Karpas-422 (cell line): Measurements from ENCODE around the gene PTPRD. TPM values are rescaled to one million over a fixed set of nuclear protein-coding genes. Genes with fewer than 3 reads are reported as not detected.

Experiments
- DNase-seq: peaks from one replicate; pipeline ENCODE4 v3.0.0-alpha.2; 2015
- H2AFZ ChIP-seq: fragments of 200-600 bp; sonication (generic); 2 replicates; pipeline ENCODE4 v1.6.1; 2014; ENCODE audit warnings: antibody characterized with exemption, low read length, mixed read lengths
- H3K27ac ChIP-seq: fragments of 200-600 bp; sonication (generic); 2 replicates; pipeline ENCODE4 v1.5.1; 2014; ENCODE audit warnings: mild to moderate bottlenecking, low read length, moderate library complexity
- H3K27me3 ChIP-seq: fragments of 200-600 bp; sonication (generic); 2 replicates; pipeline ENCODE4 v1.6.1; 2014; ENCODE audit warnings: low read length, mixed read lengths
- H3K36me3 ChIP-seq: fragments of 200-600 bp; sonication (generic); 2 replicates; pipeline ENCODE4 v1.6.1; 2014; ENCODE audit warnings: low read length, mixed read lengths; ENCODE audit not compliant: insufficient read depth
- H3K4me1 ChIP-seq: fragments of 200-600 bp; sonication (generic); 2 replicates; pipeline ENCODE4 v1.6.1; 2014; ENCODE audit warnings: mild to moderate bottlenecking, low read length, mixed read lengths
- H3K4me2 ChIP-seq: fragments of 200-600 bp; sonication (generic); 2 replicates; pipeline ENCODE4 v1.6.1; 2014; ENCODE audit warnings: low read length, low read depth, mild to moderate bottlenecking; ENCODE audit not compliant: poor library complexity, severe bottlenecking
- H3K4me3 ChIP-seq: fragments of 200-600 bp; sonication (generic); 2 replicates; pipeline ENCODE4 v1.5.1; 2014; ENCODE audit warnings: mild to moderate bottlenecking, antibody characterized with exemption, low read length, mixed read lengths
- H3K79me2 ChIP-seq: fragments of 200-600 bp; sonication (generic); 2 replicates; pipeline ENCODE4 v1.6.1; 2014; ENCODE audit warnings: mild to moderate bottlenecking, low read length, mixed read lengths
- H3K9ac ChIP-seq: fragments of 200-600 bp; sonication (generic); 2 replicates; pipeline ENCODE4 v1.6.0; 2014; ENCODE audit warnings: low read length
- H3K9me2 ChIP-seq: fragments of 200-600 bp; sonication (generic), shearing (Covaris generic); replicated peaks from 2 replicates; pipeline ENCODE4 v1.6.0; 2014; ENCODE audit warnings: mild to moderate bottlenecking, low read length, moderate library complexity; ENCODE audit not compliant: insufficient read depth
- H3K9me3 ChIP-seq: fragments of 300-700, 200-600 bp; sonication (generic); 2 replicates; pipeline ENCODE4 v1.6.1; 2014; ENCODE audit warnings: low read length, mixed read lengths
- H4K20me1 ChIP-seq: fragments of 200-600 bp; sonication (generic); 2 replicates; pipeline ENCODE4 v1.6.1; 2014; ENCODE audit warnings: mild to moderate bottlenecking, antibody characterized with exemption, low read length, low read depth; ENCODE audit not compliant: insufficient read depth
- total RNA-seq: library from RNA; depleted of rRNA; stranded (reverse); fragments of >200 nt; shearing (Covaris generic); gene quantifications from 2 replicates; pipeline ENCODE4 v1.2.3, GENCODE V29; 2014; ENCODE audit warnings: low replicate concordance

Gene PTPRD
- total RNA-seq, 1 experiment from 2014 or later, result 0.63 TPM

- Histone ChIP-seq H2AFZ (no peak overlapping the region), H3K9me2 (no peaks in the 10 kb centered on the region), H3K27ac (no peak overlapping the region), H3K9me3 (peaks cover 15% of the 10 kb centered on the region), H3K9ac (no peak overlapping the region), H3K36me3 (no peaks in the 10 kb centered on the region), H4K20me1 (no peaks in the 10 kb centered on the region), H3K79me2 (no peaks in the 10 kb centered on the region), H3K27me3 (no peaks in the 10 kb centered on the region), H3K4me2 (no peak overlapping the region), H3K4me1 (no peaks in the 10 kb centered on the region), H3K4me3 (no peak overlapping the region)
- DNase-seq, result no peak
These were observed 1038.7 kb downstream of the PTPRD start for GRCh38 chr9:9574080-9574479.

- Histone ChIP-seq H3K9ac (no peak overlapping the region), H3K4me1 (no peaks in the 10 kb centered on the region), H3K9me3 (peaks cover 7% of the 10 kb centered on the region; the same call in 1 of the 2 replicates), H3K36me3 (no peaks in the 10 kb centered on the region), H2AFZ (no peak overlapping the region), H3K4me3 (no peak overlapping the region), H3K4me2 (no peak overlapping the region), H3K27ac (no peak overlapping the region), H4K20me1 (no peaks in the 10 kb centered on the region), H3K79me2 (no peaks in the 10 kb centered on the region), H3K9me2 (no peaks in the 10 kb centered on the region), H3K27me3 (no peaks in the 10 kb centered on the region)
- DNase-seq, result no peak
These were observed 1047.1 kb downstream of the PTPRD start for GRCh38 chr9:9565700-9566099.

GRCh38 chr9:9563817-9564216 lies 1049.0 kb downstream of the PTPRD start:
- Histone ChIP-seq H3K36me3 (no peaks in the 10 kb centered on the region), H3K9me2 (no peaks in the 10 kb centered on the region), H3K27me3 (no peaks in the 10 kb centered on the region), H3K4me2 (no peak overlapping the region), H3K4me1 (no peaks in the 10 kb centered on the region), H3K4me3 (no peak overlapping the region), H3K27ac (no peak overlapping the region), H4K20me1 (no peaks in the 10 kb centered on the region), H2AFZ (no peak overlapping the region), H3K9ac (no peak overlapping the region), H3K9me3 (peaks cover 10% of the 10 kb centered on the region; the same call in 1 of the 2 replicates), H3K79me2 (no peaks in the 10 kb centered on the region)
- no peak for DNase-seq

- Histone ChIP-seq H4K20me1 (no peaks in the 10 kb centered on the region), H3K9me2 (no peaks in the 10 kb centered on the region), H3K4me1 (no peaks in the 10 kb centered on the region), H3K4me2 (no peak overlapping the region), H3K4me3 (no peak overlapping the region), H3K9ac (no peak overlapping the region), H3K27me3 (no peaks in the 10 kb centered on the region), H3K79me2 (no peaks in the 10 kb centered on the region), H2AFZ (no peak overlapping the region), H3K9me3 (peaks cover 21% of the 10 kb centered on the region), H3K36me3 (no peaks in the 10 kb centered on the region), H3K27ac (no peak overlapping the region)
- no peak for DNase-seq
These were observed 1052.3 kb downstream of the PTPRD start for GRCh38 chr9:9560382-9561035.

- H3K4me3 ChIP-seq, result no peak overlapping the region
- H4K20me1 ChIP-seq, result no peaks in the 10 kb centered on the region
- H3K27me3 ChIP-seq, result no peaks in the 10 kb centered on the region
- H3K9ac ChIP-seq, result no peak overlapping the region
- H3K9me2 ChIP-seq, result no peaks in the 10 kb centered on the region
- DNase-seq, result no peak
- no peaks in the 10 kb centered on the region for H3K4me1 ChIP-seq
- H3K79me2 ChIP-seq, result no peaks in the 10 kb centered on the region
- H3K27ac ChIP-seq, result no peak overlapping the region
- peaks cover 23% of the 10 kb centered on the region for H3K9me3 ChIP-seq
- no peak overlapping the region for H3K4me2 ChIP-seq
- H2AFZ ChIP-seq, result no peak overlapping the region
- no peaks in the 10 kb centered on the region for H3K36me3 ChIP-seq
These were observed 1053.9 kb downstream of the PTPRD start for GRCh38 chr9:9558907-9559306.

- no peak for DNase-seq
- Histone ChIP-seq H3K4me3 (no peak overlapping the region), H3K27me3 (no peaks in the 10 kb centered on the region), H3K9me3 (peaks cover 20% of the 10 kb centered on the region), H3K79me2 (no peaks in the 10 kb centered on the region), H2AFZ (no peak overlapping the region), H3K4me1 (no peaks in the 10 kb centered on the region), H3K36me3 (no peaks in the 10 kb centered on the region), H3K4me2 (no peak overlapping the region), H3K9ac (no peak overlapping the region), H3K9me2 (no peaks in the 10 kb centered on the region), H3K27ac (no peak overlapping the region), H4K20me1 (no peaks in the 10 kb centered on the region)
These were observed 1054.9 kb downstream of the PTPRD start for GRCh38 chr9:9557804-9558334.

- no peak for DNase-seq
- no peak overlapping the region for H3K27ac ChIP-seq
- no peaks in the 10 kb centered on the region for H4K20me1 ChIP-seq
- H3K4me3 ChIP-seq, result no peak overlapping the region
- no peaks in the 10 kb centered on the region for H3K27me3 ChIP-seq
- H3K4me1 ChIP-seq, result no peaks in the 10 kb centered on the region
- H3K9me3 ChIP-seq, result peaks cover 22% of the 10 kb centered on the region
- H3K9me2 ChIP-seq, result no peaks in the 10 kb centered on the region
- no peak overlapping the region for H3K4me2 ChIP-seq
- H2AFZ ChIP-seq, result no peak overlapping the region
- H3K9ac ChIP-seq, result no peak overlapping the region
- no peaks in the 10 kb centered on the region for H3K36me3 ChIP-seq
- no peaks in the 10 kb centered on the region for H3K79me2 ChIP-seq
These were observed 1055.7 kb downstream of the PTPRD start for GRCh38 chr9:9556865-9557803.

DNA sequence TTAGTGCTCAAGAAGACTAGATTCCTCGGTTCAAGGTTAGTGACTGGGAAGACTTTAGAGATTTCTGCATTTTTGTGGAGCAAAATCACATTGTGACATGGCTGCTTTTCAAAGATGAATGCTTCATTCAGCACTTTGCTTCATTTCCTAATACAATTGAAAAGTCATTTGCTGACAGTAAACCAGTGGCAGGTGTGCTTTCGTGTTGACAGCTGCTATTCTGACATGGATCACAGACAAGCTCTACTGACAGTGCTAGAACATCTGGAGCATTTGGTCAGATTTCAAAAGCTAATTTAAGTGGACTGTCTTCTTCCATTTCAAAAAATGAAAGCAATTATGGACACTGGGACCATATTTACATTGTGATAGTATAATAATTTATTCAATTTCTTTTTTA lies 1060.1 kb downstream of the PTPRD start:
- Histone ChIP-seq H3K9ac (no peak overlapping the region), H3K36me3 (no peaks in the 10 kb centered on the region), H3K4me2 (no peak overlapping the region), H3K9me3 (peaks cover 23% of the 10 kb centered on the region), H3K27me3 (no peaks in the 10 kb centered on the region), H3K4me3 (no peak overlapping the region), H3K4me1 (no peaks in the 10 kb centered on the region), H2AFZ (no peak overlapping the region), H3K9me2 (no peaks in the 10 kb centered on the region), H3K27ac (no peak overlapping the region), H4K20me1 (no peaks in the 10 kb centered on the region), H3K79me2 (no peaks in the 10 kb centered on the region)
- no peak for DNase-seq
